Uterus (tissue), 4 donors: Measurements from ENCODE around the gene LSP1. TPM values are rescaled to one million over a fixed set of nuclear protein-coding genes. Genes with fewer than 3 reads are reported as not detected.
A peak's percentile ranks its signal among the peaks of the same experiment; 100 is the strongest.

Experiments used
- DNase-seq, 2 donors: peaks; one replicate each; pipeline ENCODE4 v3.0.0-alpha.2; 2019 to 2020
- H3K27ac ChIP-seq, 2 donors: fragments of 200-600 bp; sonication (generic); 1 replicate in 1 of 2; 2 replicates in 1 of 2; pipeline ENCODE4 v1.5.1; 2016 to 2018
- H3K27me3 ChIP-seq, 2 donors: fragments of 200-600 bp; sonication (generic); one replicate each; pipeline ENCODE4 v1.5.1; 2018 to 2019; ENCODE audit warnings: control low read depth in 1 of 2
- H3K36me3 ChIP-seq, 2 donors: fragments of 200-600 bp; sonication (generic); one replicate each; pipeline ENCODE4 v1.5.1; 2019; ENCODE audit warnings: control low read depth in 1 of 2
- H3K4me1 ChIP-seq, 2 donors: fragments of 200-600 bp; sonication (generic); one replicate each; pipeline ENCODE4 v1.5.1; 2018 to 2019; ENCODE audit warnings: control low read depth in 1 of 2
- H3K4me3 ChIP-seq, 2 donors: fragments of 200-600 bp; sonication (generic); 1 replicate in 1 of 2; 2 replicates in 1 of 2; pipeline ENCODE4 v1.5.1; 2018 to 2019; ENCODE audit warnings: mild to moderate bottlenecking in 1 of 2
- H3K9me3 ChIP-seq, 2 donors: fragments of 200-600 bp; sonication (generic); one replicate each; pipeline ENCODE4 v1.5.1; 2019; ENCODE audit warnings: control low read depth in 1 of 2
- POLR2A ChIP-seq, 2 donors: fragments of 450-650 bp; IDR thresholded peaks; one replicate each; pipeline ENCODE4 v1.6.1; 2016; ENCODE audit warnings: antibody characterized with exemption in 2 of 2, mild to moderate bottlenecking in 1 of 2, moderate library complexity in 1 of 2
- intact Hi-C: fragments of 100-400 bp; cut with DNase I; formaldehyde crosslinking; loops from one replicate; pipeline ENCODE4 v1.15.1; 2023; ENCODE audit warnings: low total_unique reads
- total RNA-seq, 4 donors: library from RNA; depleted of rRNA in 3 of 4; stranded (reverse); fragments of >200 nt in 3 of 4; gene quantifications; one replicate each; pipeline versions ENCODE4 v1.1.0 to v1.2.4, GENCODE V29; 2014 to 2023
- TF ChIP-seq, protein P1 (sequence below), 4 experiments: fragments of 200-600 bp in 2 of 4; fragments of 450-650 bp in 2 of 4; sonication (generic) in 2 of 4; IDR thresholded peaks; one replicate each; pipeline ENCODE4 v1.5.1; 2016 to 2019; ENCODE audit warnings: antibody characterized with exemption in 4 of 4, mild to moderate bottlenecking in 2 of 4, moderate library complexity in 1 of 4
- donor health status: DM: yes; HTN: yes; CAD: no.

Gene LSP1
- total RNA-seq, 4 donors from 2014 or later, result 11.2 to 112 (median 25.1) TPM

DNA sequence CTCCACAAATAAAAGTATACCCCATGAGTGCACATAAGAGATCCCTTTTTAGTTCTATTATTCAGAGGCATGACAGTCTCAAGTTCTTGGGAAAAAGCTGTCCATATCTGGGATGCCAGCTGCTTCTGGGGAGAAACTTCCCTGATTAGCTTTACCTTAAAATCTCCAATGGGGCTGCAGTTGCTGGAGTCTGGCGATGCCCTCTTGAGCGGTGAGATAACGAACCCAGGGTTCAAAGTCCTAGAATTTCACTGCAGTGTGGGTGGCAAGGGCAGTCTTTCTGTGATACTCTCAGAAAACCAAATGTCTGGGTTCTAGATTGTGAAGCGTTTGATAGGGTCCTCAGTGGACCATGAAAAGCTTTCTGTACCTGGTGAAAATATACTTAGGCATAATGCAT is 46.2 kb downstream of the LSP1 start:
- TF ChIP-seq, protein P1, sequence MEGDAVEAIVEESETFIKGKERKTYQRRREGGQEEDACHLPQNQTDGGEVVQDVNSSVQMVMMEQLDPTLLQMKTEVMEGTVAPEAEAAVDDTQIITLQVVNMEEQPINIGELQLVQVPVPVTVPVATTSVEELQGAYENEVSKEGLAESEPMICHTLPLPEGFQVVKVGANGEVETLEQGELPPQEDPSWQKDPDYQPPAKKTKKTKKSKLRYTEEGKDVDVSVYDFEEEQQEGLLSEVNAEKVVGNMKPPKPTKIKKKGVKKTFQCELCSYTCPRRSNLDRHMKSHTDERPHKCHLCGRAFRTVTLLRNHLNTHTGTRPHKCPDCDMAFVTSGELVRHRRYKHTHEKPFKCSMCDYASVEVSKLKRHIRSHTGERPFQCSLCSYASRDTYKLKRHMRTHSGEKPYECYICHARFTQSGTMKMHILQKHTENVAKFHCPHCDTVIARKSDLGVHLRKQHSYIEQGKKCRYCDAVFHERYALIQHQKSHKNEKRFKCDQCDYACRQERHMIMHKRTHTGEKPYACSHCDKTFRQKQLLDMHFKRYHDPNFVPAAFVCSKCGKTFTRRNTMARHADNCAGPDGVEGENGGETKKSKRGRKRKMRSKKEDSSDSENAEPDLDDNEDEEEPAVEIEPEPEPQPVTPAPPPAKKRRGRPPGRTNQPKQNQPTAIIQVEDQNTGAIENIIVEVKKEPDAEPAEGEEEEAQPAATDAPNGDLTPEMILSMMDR (IDR thresholded peaks at IDR 0.05), result no peak
- TF ChIP-seq POLR2A (IDR thresholded peaks at IDR 0.05), result no peak
- Histone ChIP-seq H3K27ac (no peak overlapping the region), H3K4me1 (no peaks in the 10 kb centered on the region), H3K9me3 (no peaks in the 10 kb centered on the region), H3K36me3 (no peaks in the 10 kb centered on the region), H3K4me3 (no peak overlapping the region), H3K27me3 (no peaks in the 10 kb centered on the region)
- no peak for DNase-seq
- intact Hi-C loops, result loop anchor here (10.0 kb wide), 1 partner anchor 46 kb away; the partner anchor contains the start of gene MRPL23

DNA sequence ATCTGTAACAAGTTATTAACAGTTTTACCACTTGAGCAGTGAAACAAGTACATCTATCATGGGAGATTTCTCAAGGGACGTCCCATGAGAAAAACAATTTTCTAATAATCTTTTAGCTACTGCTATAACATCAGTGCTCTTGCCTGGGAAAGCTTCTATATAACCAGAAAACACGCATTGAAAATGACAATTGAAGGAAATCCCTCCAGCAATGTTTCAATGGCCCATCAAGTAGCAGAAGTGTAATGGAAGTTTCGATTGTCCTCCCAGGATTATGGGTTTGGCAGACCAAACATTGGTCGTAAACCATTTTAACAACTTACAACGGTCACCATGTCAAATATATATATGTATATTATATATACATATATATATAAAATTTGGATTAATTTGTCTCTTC is 46.8 kb downstream of the LSP1 start:
- no peaks in the 10 kb centered on the region for H3K9me3 ChIP-seq
- no peaks in the 10 kb centered on the region for H3K4me1 ChIP-seq
- intact Hi-C loops, result loop anchor here (10.0 kb wide), 1 partner anchor 45 kb away; the partner anchor contains the start of gene MRPL23
- no peak overlapping the region for H3K4me3 ChIP-seq
- H3K27ac ChIP-seq, result no peak overlapping the region
- TF ChIP-seq POLR2A (IDR thresholded peaks at IDR 0.05), result no peak
- TF ChIP-seq, protein P1 (IDR thresholded peaks at IDR 0.05), result no peak
- H3K36me3 ChIP-seq, result no peaks in the 10 kb centered on the region
- no peak for DNase-seq
- no peaks in the 10 kb centered on the region for H3K27me3 ChIP-seq

DNA sequence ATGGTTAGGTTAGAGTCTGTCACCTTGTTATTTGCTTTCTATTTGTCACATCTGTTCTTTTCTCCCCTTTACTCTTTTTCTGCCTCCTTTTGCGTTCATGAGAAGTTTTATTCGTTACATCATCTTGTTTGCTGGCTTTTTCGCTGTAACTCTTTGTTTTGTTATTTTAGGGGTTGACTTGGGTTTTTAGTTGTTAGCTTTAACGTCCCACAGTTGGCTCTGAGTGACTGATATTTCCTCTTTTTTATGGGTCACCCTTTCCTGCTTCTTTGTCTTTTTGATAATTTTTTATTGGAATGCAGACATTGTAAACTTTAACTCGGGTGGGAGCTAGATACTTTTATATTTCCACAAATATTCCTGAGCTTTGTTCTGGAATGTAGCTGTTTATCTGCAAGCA is 53.3 kb downstream of the LSP1 start:
- Histone ChIP-seq H3K9me3 (no peaks in the 10 kb centered on the region), H3K27ac (peak overlapping the region; percentile 75 to 76), H3K4me1 (no peaks in the 10 kb centered on the region), H3K36me3 (no peaks in the 10 kb centered on the region), H3K27me3 (no peaks in the 10 kb centered on the region), H3K4me3 (no peak overlapping the region)
- intact Hi-C loops, result no loop called here
- no peak for DNase-seq
- TF ChIP-seq POLR2A (IDR thresholded peaks at IDR 0.05), result no peak
- TF ChIP-seq, protein P1 (IDR thresholded peaks at IDR 0.05), result no peak

DNA sequence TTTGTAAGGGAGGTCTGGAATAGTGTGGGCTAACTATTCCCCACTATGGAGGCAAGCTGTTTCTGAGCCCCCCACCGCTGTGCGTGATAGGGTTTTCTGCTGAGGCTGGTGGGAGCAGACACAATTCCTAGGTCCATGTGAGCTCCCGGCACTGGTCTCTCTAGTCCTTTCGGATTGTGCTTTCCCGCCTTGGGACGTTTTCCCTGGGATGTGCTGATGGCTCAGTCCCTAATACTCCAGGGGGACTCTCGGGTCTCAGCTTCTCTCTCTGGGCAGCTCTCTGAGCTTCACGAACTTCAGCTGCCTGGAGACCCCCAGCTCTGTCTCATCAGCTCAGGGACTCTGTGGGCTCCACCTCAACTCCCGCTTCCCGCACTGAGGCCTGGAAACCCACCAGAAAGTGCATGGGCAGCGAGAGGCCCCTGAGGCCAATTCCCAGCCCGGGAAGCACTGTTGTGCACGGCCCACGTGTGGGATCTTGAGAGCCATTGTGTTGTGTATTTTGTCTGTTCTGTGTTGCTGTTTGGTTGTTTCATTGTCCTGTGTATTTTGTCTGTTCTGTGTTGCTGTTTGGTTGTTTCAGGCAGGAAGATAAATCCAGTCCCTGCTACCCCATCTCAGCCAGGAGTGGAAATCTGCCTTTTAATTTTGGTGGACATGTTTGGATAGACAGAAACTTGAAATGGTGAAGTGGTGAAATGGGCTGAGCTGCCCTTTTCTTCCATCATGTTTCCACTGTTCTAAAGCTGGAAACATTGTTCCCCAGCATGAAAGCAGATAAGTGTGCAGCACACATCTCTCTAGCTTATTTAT is 53.9 kb downstream of the LSP1 start:
- Histone ChIP-seq H3K36me3 (no peaks in the 10 kb centered on the region), H3K27ac (peak overlapping the region; percentile 75 to 76), H3K4me3 (no peak overlapping the region), H3K9me3 (no peaks in the 10 kb centered on the region), H3K27me3 (no peaks in the 10 kb centered on the region), H3K4me1 (no peaks in the 10 kb centered on the region)
- DNase-seq, result peak in 1 of 2 donors; percentile 21
- intact Hi-C loops, result no loop called here
- no peak for TF ChIP-seq POLR2A (IDR thresholded peaks at IDR 0.05)
- TF ChIP-seq, protein P1 (IDR thresholded peaks at IDR 0.05), result no peak

DNA sequence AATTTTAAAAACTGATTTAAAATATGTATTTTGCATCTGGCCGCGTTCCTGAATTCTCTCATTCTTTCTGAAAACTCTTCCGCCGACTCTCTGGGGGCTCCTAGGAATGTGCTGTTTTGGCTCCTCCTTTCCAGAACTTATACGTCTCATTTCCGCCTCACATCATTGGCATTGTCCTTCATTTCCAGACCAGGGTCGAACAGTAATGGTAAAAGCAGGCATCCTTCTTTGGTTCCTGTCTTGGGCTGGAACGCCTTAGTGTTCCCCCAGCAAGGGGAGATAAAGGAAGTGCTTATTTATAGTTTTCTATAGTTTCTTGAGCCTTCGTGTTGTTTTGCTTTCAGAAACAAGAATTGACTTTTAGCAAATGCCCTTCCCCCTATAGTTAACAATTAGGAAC is 55.7 kb downstream of the LSP1 start:
- no peaks in the 10 kb centered on the region for H3K27me3 ChIP-seq
- no peak for TF ChIP-seq POLR2A (IDR thresholded peaks at IDR 0.05)
- TF ChIP-seq, protein P1 (IDR thresholded peaks at IDR 0.05), result no peak
- H3K9me3 ChIP-seq, result no peaks in the 10 kb centered on the region
- peak overlapping the region; percentile 75 to 76 for H3K27ac ChIP-seq
- no peak overlapping the region for H3K4me3 ChIP-seq
- H3K4me1 ChIP-seq, result no peaks in the 10 kb centered on the region
- intact Hi-C loops, result no loop called here
- H3K36me3 ChIP-seq, result no peaks in the 10 kb centered on the region
- no peak for DNase-seq
